Activated T-cell treated with anti-CD3 and anti-CD28 coated beads, Interleukin-2, amount 50 U/mL, for 4 hours (primary cell): ENCODE measurements around the gene CDKN2B-AS1. TPM values are rescaled to one million over a fixed set of nuclear protein-coding genes. Genes with fewer than 3 reads are reported as not detected.
"Not testable (repeated sequence)": the region's sequence is repeated elsewhere in the genome, so short reads cannot be mapped to it uniquely, and the experiment has no call there.

Experiments used
- ATAC-seq, 2 donors: fragments of 200-7000 bp; cut with Tn5 transposase; one replicate each; pipeline ENCODE4 v1.10.0; 2021
- DNase-seq: peaks from one replicate; pipeline ENCODE4 v3.0.0-alpha.2; 2020
- H3K27me3 Mint-ChIP-seq: one replicate; pipeline ENCODE4 v1.8.0; 2021; ENCODE audit warnings: low read depth, mixed read lengths
- H3K36me3 Mint-ChIP-seq: one replicate; pipeline ENCODE4 v1.8.0; 2022; ENCODE audit warnings: mixed read lengths; ENCODE audit not compliant: insufficient read depth
- H3K4me1 Mint-ChIP-seq: one replicate; pipeline ENCODE4 v1.8.0; 2021; ENCODE audit warnings: low read depth, mixed read lengths
- H3K4me3 Mint-ChIP-seq: one replicate; pipeline ENCODE4 v1.8.0; 2021; ENCODE audit warnings: mild to moderate bottlenecking, moderate library complexity, mixed read lengths
- H3K9me3 Mint-ChIP-seq: one replicate; pipeline ENCODE4 v1.8.0; 2021; ENCODE audit warnings: mixed read lengths
- total RNA-seq, 3 donors: library from RNA; stranded (reverse); gene quantifications; one replicate each; pipeline ENCODE4 v1.2.1, GENCODE V29; 2021

Gene CDKN2B-AS1
- under 1 TPM in 1 of 3 donors, not detected in 2; 0.60 TPM for total RNA-seq

- Mint-ChIP-seq H3K4me3 (peak within 1 kb of the TSS; percentile 95), H3K9me3 (no peaks in the 10 kb centered on the region), H3K4me1 (peaks cover 9% of the 10 kb centered on the region), H3K36me3 (peaks cover 2% of the 10 kb centered on the region), H3K27me3 (peaks cover 10% of the 10 kb centered on the region)
- no peak for DNase-seq
- ATAC-seq: peak; percentile 51 to 61
These were observed at the start of gene CDKN2B-AS1 for GRCh38 chr9:21994556-21995005. CDKN2B-AS1 (plus strand) TSS chr9:21994791.

- H3K4me3 Mint-ChIP-seq: no peak overlapping the region
- H3K27me3 Mint-ChIP-seq: peaks cover 19% of the 10 kb centered on the region
- ATAC-seq: no peak
- no peaks in the 10 kb centered on the region for H3K36me3 Mint-ChIP-seq
- no peak for DNase-seq
- H3K9me3 Mint-ChIP-seq: peaks cover 3% of the 10 kb centered on the region
- no peaks in the 10 kb centered on the region for H3K4me1 Mint-ChIP-seq
These were observed 49.0 kb upstream of the CDKN2B-AS1 start for GRCh38 chr9:21945606-21946005.

DNA sequence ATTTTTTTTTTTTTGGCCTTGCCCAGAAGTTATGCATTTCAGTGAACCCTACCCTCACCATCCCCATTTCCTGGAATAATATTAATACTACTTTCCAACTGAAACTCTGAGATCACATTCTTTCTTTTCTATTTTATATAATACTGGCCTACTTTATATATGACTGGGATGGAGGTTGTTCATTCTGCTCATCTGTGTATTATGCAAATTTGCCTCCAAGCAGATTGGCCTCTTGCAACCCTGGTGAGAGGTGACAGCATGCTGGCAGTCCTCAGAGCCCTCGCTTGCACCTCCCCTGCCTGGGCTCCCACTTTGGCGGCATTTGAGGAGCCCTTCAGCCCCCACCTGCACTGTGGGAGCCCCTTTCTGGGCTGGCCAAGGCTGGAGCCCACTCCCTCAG is 35.8 kb upstream of the CDKN2B-AS1 start:
- Mint-ChIP-seq H3K4me3 (no peak overlapping the region), H3K4me1 (no peaks in the 10 kb centered on the region), H3K27me3 (peaks cover 43% of the 10 kb centered on the region), H3K9me3 (peaks cover 4% of the 10 kb centered on the region), H3K36me3 (no peaks in the 10 kb centered on the region)
- DNase-seq (no peak), ATAC-seq (peak in 1 of 2 donors; percentile 38)

- DNase-seq, H3K9me3 Mint-ChIP-seq, H3K4me3 Mint-ChIP-seq, ATAC-seq, H3K36me3 Mint-ChIP-seq, H3K4me1 Mint-ChIP-seq: not testable (repeated sequence)
- peaks cover 46% of the 10 kb centered on the region for H3K27me3 Mint-ChIP-seq
These were observed 35.3 kb upstream of the CDKN2B-AS1 start for GRCh38 chr9:21959268-21959667.

- ATAC-seq: no peak
- Mint-ChIP-seq H3K9me3 (peaks cover 4% of the 10 kb centered on the region), H3K36me3 (no peaks in the 10 kb centered on the region), H3K4me3 (no peak overlapping the region), H3K4me1 (peaks cover 15% of the 10 kb centered on the region), H3K27me3 (peaks cover 66% of the 10 kb centered on the region)
- no peak for DNase-seq
These were observed 33.0 kb upstream of the CDKN2B-AS1 start for GRCh38 chr9:21961569-21961968.

- Mint-ChIP-seq H3K4me3 (peak overlapping the region; percentile 58), H3K27me3 (peaks cover 91% of the 10 kb centered on the region), H3K36me3 (no peaks in the 10 kb centered on the region), H3K4me1 (peaks cover 25% of the 10 kb centered on the region), H3K9me3 (peaks cover 15% of the 10 kb centered on the region)
- ATAC-seq (peak; percentile 69 to 78), DNase-seq (peak; percentile 42)
These were observed 29.6 kb upstream of the CDKN2B-AS1 start for GRCh38 chr9:21964925-21965385.

GRCh38 chr9:21965401-21965951 is 29.1 kb upstream of the CDKN2B-AS1 start:
- H3K9me3 Mint-ChIP-seq: peaks cover 17% of the 10 kb centered on the region
- ATAC-seq (peak; percentile 68 to 69), DNase-seq (no peak)
- H3K36me3 Mint-ChIP-seq: no peaks in the 10 kb centered on the region
- peaks cover 92% of the 10 kb centered on the region for H3K27me3 Mint-ChIP-seq
- H3K4me1 Mint-ChIP-seq: peaks cover 26% of the 10 kb centered on the region
- H3K4me3 Mint-ChIP-seq: peak overlapping the region; percentile 58

- Mint-ChIP-seq H3K4me3 (no peak overlapping the region), H3K9me3 (peaks cover 19% of the 10 kb centered on the region), H3K4me1 (peaks cover 26% of the 10 kb centered on the region), H3K36me3 (peaks cover 2% of the 10 kb centered on the region), H3K27me3 (peaks cover 95% of the 10 kb centered on the region)
- DNase-seq: no peak
- no peak for ATAC-seq
These were observed 28.3 kb upstream of the CDKN2B-AS1 start for GRCh38 chr9:21966140-21966851.

DNA sequence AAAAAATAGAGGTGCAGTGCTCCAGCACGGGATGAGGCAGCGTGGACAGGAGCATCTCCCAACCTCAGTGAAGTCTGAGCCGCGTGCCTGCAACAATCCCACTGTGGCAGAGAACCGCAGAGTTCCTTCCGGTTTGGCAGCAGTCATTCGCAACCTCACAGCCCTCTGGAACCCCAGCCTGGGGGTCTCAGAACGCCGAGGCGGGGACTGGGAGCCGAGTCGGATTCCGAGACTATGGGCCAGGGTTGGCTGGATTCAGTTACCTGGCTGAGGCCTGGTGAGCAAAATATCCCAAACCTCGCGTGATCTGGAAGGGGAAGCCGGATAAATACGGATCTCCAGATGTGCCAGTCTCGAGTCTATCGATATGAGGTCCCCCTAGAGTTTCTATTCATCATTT is 27.4 kb upstream of the CDKN2B-AS1 start:
- ATAC-seq (no peak), DNase-seq (no peak)
- Mint-ChIP-seq H3K36me3 (peaks cover 2% of the 10 kb centered on the region), H3K4me1 (peaks cover 26% of the 10 kb centered on the region), H3K27me3 (peaks cover 95% of the 10 kb centered on the region), H3K4me3 (no peak overlapping the region), H3K9me3 (peaks cover 20% of the 10 kb centered on the region)

GRCh38 chr9:21967702-21968101 is 26.9 kb upstream of the CDKN2B-AS1 start:
- Mint-ChIP-seq H3K27me3 (peaks cover 95% of the 10 kb centered on the region), H3K4me1 (peaks cover 26% of the 10 kb centered on the region), H3K36me3 (peaks cover 2% of the 10 kb centered on the region), H3K4me3 (no peak overlapping the region), H3K9me3 (peaks cover 20% of the 10 kb centered on the region)
- DNase-seq: no peak
- ATAC-seq: no peak

DNA sequence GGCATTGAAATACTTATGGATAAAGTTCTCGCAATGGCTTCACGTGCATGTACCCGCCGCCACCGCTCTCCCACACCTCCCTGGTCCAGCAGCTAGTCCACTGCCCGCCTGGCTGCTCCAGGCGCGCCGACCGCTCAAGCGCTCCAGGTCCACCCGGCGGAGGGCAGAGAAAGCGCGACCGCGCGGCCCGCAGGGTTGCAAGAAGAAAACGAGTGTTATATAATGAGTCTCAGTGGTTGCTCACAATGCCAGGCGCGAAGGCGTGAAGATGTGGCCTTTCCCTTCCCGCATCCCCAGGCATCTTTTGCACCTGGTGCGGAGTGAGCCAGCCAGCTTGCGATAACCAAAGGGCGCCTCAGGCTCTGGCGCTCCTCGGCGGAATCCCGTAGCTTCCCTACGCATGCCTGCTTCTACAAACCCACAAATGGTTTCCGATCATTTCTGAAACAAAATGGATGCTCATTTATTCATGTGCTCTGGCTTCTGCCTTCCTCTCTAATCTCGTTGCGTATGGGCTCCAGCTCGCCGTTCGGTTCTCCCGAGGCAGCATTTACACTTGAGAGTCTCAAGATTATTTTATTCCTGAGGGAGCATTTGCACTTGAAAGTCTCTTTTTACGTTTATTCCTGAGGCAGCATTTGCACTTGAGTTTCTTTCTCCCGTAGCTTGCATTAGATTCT is 26.1 kb upstream of the CDKN2B-AS1 start:
- no peak for DNase-seq
- Mint-ChIP-seq H3K9me3 (peaks cover 19% of the 10 kb centered on the region), H3K27me3 (peaks cover 93% of the 10 kb centered on the region), H3K4me1 (peaks cover 26% of the 10 kb centered on the region), H3K4me3 (no peak overlapping the region), H3K36me3 (peaks cover 2% of the 10 kb centered on the region)
- ATAC-seq: no peak

DNA sequence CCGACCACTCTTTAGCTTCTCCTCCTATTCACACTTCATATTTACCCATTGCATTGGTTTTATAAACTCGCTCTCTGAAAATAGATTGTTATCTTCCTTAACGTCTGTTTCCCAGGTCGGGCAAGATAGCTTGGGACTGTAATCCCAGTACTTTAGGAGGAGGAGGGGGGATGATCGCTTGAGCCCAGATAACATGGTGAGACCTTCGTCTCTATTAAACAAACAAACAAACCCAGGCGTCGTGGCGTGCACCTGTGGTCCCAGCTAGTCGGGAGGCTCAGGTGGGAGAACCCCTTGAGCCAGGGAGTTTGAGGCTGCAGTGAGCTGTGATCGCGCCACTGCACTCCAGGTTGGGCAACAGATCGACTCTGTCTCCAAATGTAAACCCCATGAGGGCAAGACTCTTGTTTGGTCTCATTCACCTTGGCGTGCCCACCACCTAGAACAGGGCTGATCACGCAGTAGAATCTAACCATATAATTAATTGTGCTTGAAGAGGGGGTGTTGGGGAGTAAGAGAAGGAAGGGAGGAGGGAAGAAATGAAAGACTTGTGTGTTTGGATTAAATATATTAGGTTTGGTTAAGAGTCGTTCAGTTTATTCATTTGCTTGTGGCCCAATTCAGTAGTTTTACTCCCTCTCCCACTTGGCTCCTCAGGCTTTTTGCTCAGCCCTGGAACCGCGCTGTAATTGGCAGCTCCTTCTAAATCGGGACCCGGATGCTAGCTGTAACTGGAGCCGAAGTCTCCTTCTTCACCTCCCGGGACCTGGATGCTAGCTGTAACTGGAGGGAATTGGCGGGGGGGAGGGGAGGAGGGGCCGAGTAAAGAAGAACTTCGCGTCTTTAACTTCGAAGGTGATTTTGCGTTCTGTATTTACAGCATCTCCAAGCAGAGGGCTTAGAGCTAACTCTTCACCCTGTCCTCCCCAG is 25.3 kb upstream of the CDKN2B-AS1 start:
- Mint-ChIP-seq H3K4me1 (peaks cover 27% of the 10 kb centered on the region), H3K36me3 (peaks cover 2% of the 10 kb centered on the region), H3K27me3 (peaks cover 93% of the 10 kb centered on the region), H3K9me3 (peaks cover 16% of the 10 kb centered on the region), H3K4me3 (no peak overlapping the region)
- no peak for ATAC-seq
- DNase-seq: no peak

DNA sequence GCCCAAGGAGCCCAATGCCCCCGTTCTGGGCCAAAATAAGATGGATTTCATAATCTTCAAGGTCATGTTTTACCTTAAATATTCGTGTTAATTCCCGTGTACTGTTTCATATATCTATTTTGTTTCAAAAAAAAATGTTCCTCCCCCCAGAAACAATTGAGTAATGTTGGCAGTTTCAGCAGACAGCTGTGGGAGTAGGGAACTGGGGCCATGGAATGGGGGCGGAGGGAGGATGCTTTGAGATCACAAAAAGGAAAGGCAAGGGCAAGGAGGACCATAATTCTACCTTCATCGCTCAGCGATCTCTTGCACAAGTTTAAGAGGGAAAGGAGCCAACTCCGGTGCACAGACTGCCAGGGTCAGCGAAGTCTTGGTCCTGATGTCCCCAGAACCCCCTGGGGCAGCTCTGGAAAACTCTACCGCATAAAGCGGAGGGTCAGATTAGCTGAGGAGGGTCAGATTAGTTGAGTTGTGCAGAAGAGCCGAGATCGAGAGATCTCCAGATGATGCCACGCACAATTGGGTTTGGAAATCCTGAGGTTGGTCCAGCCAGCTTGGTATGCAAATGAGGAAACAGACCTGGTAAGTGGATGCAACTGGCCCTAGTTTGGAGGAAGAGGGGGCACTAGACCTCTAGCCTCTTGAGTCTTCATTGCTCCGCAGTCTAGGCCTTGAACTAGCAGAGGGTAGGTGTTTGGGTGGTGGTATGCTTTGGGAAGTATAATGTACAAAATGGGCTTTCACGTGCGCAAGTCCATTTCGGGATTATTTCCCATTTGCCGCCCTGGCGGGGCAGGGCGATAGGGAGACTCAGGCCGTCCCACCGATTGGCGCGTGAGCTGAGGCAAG is 24.4 kb upstream of the CDKN2B-AS1 start:
- H3K27me3 Mint-ChIP-seq: peaks cover 93% of the 10 kb centered on the region
- ATAC-seq (no peak), DNase-seq (no peak)
- H3K4me1 Mint-ChIP-seq: peaks cover 28% of the 10 kb centered on the region
- H3K4me3 Mint-ChIP-seq: peak overlapping the region; percentile 38
- peaks cover 2% of the 10 kb centered on the region for H3K36me3 Mint-ChIP-seq
- H3K9me3 Mint-ChIP-seq: peaks cover 16% of the 10 kb centered on the region
